ENCODE measurements around the gene SEZ6. TPM values are rescaled to one million over a fixed set of nuclear protein-coding genes. Genes with fewer than 3 reads are reported as not detected.

SEZ6 gene
- total RNA-seq, 2 donors from 2014 or later, result 0.37 TPM; not detected in 1

DNA sequence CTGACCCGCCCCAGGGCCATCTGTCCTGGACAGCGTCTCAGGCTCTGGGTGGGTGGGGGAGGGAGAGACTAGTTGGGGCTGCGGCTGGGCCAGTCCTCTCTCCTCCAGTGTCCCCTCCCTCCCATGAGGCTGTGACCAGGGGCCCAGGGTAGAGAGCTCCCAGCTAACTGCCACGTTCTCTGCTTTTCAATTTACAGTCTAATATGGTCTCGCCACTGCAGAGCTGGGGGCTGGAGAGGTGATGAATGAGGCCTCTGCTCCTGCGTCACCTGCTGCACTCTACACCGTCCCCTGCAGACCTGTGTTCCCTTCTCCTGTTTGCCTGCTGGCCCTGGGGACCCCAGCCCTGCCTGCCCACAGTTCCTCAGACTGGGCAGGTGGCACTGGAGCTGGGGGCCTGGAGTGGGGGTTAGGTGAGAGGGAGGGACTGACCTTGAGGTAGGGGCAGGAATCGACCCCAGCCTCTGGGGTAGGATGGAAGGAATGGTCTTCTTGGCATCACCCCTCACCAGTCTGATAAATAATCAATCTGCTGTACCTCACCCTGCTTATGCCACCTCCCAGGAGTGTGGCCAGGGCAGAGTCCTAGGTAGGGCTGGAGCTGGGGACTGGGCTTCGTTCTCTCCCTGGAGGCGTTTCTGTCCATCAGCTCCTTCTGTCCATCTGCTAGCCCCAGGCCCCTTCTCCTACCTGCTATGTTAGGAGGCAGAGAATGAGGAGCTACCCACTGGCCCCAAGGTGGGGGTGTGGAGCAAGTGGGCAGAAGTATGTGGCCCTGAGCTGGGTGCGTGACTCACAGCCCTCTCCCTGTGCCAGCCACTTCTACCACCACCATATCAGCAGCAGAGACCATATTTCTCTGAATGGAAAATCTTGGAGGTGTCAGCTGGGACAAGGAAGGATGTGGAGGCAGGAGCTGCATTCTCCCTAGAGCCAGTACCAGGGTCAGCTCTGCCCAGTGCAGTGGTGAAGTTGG, 12.9 kb downstream of the SEZ6 start:
- intact Hi-C loops (cut with DNase I), result no loop called here
- H3K9me3 ChIP-seq, result no peaks in the 10 kb centered on the region
- H3K4me1 ChIP-seq, result no peaks in the 10 kb centered on the region
- no peak overlapping the region for H3K4me3 ChIP-seq
- no peak overlapping the region for H3K27ac ChIP-seq
- TF ChIP-seq, protein P1, sequence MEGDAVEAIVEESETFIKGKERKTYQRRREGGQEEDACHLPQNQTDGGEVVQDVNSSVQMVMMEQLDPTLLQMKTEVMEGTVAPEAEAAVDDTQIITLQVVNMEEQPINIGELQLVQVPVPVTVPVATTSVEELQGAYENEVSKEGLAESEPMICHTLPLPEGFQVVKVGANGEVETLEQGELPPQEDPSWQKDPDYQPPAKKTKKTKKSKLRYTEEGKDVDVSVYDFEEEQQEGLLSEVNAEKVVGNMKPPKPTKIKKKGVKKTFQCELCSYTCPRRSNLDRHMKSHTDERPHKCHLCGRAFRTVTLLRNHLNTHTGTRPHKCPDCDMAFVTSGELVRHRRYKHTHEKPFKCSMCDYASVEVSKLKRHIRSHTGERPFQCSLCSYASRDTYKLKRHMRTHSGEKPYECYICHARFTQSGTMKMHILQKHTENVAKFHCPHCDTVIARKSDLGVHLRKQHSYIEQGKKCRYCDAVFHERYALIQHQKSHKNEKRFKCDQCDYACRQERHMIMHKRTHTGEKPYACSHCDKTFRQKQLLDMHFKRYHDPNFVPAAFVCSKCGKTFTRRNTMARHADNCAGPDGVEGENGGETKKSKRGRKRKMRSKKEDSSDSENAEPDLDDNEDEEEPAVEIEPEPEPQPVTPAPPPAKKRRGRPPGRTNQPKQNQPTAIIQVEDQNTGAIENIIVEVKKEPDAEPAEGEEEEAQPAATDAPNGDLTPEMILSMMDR (IDR thresholded peaks at IDR 0.05), result no peak
- no peak for DNase-seq
- no peaks in the 10 kb centered on the region for H3K36me3 ChIP-seq
- H3K27me3 ChIP-seq, result no peaks in the 10 kb centered on the region
- no peak overlapping the region for H3K9ac ChIP-seq (ENCODE audit: low read depth in 2 of 2, low read length in 2 of 2)

DNA sequence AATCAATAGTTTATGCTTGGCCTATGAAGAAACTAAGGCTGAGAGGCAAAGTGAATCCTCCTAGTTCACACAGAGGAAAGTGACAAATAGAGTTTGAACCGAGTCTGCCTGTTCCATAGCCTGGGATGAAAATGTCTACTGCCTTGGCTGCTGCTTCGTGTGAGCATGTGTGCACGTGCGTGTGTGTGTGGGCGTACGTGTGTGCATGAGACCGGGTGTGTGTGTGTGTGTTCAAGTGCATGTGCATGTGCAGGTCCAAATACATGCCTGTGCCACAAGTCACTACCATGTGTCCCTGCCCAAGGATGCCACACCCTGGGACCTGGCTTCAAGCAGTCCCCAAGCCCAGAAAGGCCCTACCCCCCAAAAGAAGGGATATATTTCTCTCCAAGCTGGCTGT, 13.6 kb downstream of the SEZ6 start:
- intact Hi-C loops (cut with DNase I), result no loop called here
- Histone ChIP-seq H3K9ac (ENCODE audit: low read depth in 2 of 2, low read length in 2 of 2) (no peak overlapping the region), H3K9me3 (no peaks in the 10 kb centered on the region), H3K36me3 (no peaks in the 10 kb centered on the region), H3K4me3 (no peak overlapping the region), H3K4me1 (no peaks in the 10 kb centered on the region), H3K27ac (no peak overlapping the region), H3K27me3 (no peaks in the 10 kb centered on the region)
- TF ChIP-seq, protein P1 (IDR thresholded peaks at IDR 0.05), result no peak
- no peak for DNase-seq

DNA sequence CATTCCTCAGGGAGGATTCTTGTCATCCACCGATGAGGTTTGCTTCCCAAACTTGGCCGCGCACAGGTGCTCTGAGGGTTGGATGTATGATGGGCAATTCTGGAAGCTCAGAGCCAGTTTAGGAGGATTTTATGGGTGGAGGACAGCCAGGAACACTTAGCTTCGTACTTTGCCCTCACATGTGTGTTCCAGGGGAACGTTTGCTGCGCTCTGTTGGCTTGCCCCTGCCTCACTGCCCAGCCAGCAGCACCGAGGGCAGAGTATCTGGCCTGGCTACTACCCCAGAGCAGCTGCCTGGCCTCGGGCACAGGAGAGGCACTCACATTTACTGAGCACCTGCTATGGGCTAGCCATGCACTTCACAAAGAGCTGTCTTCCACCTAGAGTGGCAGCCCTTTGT, 14.1 kb downstream of the SEZ6 start:
- Histone ChIP-seq H3K9me3 (no peaks in the 10 kb centered on the region), H3K27me3 (no peaks in the 10 kb centered on the region)
- DNase-seq, result no peak

DNA sequence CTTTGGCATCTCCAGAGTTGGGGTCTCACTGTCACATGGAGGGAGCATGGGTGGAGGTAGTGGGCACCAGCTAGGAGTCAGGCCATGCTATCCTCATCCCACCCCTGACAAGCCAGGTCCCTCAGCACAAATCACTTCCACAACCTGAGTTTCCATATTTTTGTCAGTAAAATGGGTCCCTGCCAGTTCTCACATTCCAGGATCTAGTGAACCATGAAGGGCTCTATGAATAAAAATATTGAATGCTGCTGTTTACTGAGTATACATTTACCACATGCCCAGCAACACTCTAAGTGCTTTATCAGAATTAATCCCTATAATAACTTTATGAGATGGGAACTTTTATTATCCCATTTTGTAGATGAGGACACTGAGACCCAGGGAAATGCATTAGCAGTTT, 16.8 kb downstream of the SEZ6 start:
- TF ChIP-seq, protein P1 (IDR thresholded peaks at IDR 0.05), result no peak
- Histone ChIP-seq H3K27ac (no peak overlapping the region), H3K4me3 (no peak overlapping the region), H3K9me3 (no peaks in the 10 kb centered on the region), H3K36me3 (no peaks in the 10 kb centered on the region), H3K9ac (ENCODE audit: low read depth in 2 of 2, low read length in 2 of 2) (no peak overlapping the region), H3K4me1 (no peaks in the 10 kb centered on the region), H3K27me3 (no peaks in the 10 kb centered on the region)
- no peak for DNase-seq
- intact Hi-C loops (cut with DNase I), result no loop called here

More for the DNA sequence above, 14.1 kb downstream of the SEZ6 start:
- Histone ChIP-seq H3K36me3 (no peaks in the 10 kb centered on the region), H3K9ac (ENCODE audit: low read depth in 2 of 2, low read length in 2 of 2) (no peak overlapping the region), H3K4me1 (no peaks in the 10 kb centered on the region), H3K27ac (no peak overlapping the region), H3K4me3 (no peak overlapping the region)
- TF ChIP-seq, protein P1 (IDR thresholded peaks at IDR 0.05), result no peak
- intact Hi-C loops (cut with DNase I), result no loop called here

DNA sequence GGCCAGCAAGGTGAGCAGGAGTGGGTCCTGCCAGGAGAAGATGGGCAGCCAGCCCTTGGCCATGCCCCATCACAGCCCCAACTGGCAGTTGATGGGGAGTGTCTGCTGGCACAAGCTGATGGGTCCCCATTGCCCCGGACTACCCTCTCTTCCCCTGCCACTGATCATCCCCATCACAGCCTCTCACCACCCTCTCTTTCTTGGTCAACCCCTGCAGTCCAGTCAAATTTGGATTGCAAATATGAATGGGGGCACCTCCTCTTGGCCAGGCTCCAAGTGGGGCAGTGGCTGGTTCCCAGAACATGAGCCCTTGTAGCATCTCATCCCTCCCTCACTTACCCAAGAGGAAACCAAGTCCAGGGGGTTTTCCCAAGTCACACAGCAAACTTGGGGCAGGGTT, 17.4 kb downstream of the SEZ6 start:
- Histone ChIP-seq H3K9ac (ENCODE audit: low read depth in 2 of 2, low read length in 2 of 2) (no peak overlapping the region), H3K4me3 (no peak overlapping the region), H3K4me1 (no peaks in the 10 kb centered on the region), H3K36me3 (no peaks in the 10 kb centered on the region), H3K27me3 (no peaks in the 10 kb centered on the region), H3K27ac (no peak overlapping the region), H3K9me3 (no peaks in the 10 kb centered on the region)
- no peak for DNase-seq
- intact Hi-C loops (cut with DNase I), result no loop called here
- TF ChIP-seq, protein P1 (IDR thresholded peaks at IDR 0.05), result no peak
